Activated naive CD4-positive, alpha-beta T cell treated with anti-CD3 and anti-CD28 coated beads for 36 hours (primary cell): ENCODE measurements around the gene DNAI2. TPM values are rescaled to one million over a fixed set of nuclear protein-coding genes. Genes with fewer than 3 reads are reported as not detected.

Experiments
- CTCF ChIA-PET: fragments of 350-600 bp; sonication (Branson Sonifier 250); formaldehyde crosslinking; loops from one replicate; lab custom pipeline; 2021; ENCODE audit warnings: antibody characterized with exemption; lab: Charles Lee
- DNase-seq: peaks from one replicate; pipeline ENCODE4 v3.0.0-alpha.2; 2020
- H3K27ac Mint-ChIP-seq: one replicate; pipeline ENCODE4 v1.8.0; 2021; ENCODE audit warnings: mild to moderate bottlenecking, mixed read lengths
- H3K27me3 Mint-ChIP-seq: one replicate; pipeline ENCODE4 v1.8.0; 2021; ENCODE audit warnings: low read depth, mixed read lengths
- H3K36me3 Mint-ChIP-seq: one replicate; pipeline ENCODE4 v1.8.0; 2021; ENCODE audit warnings: low read depth, mixed read lengths
- H3K4me1 Mint-ChIP-seq: one replicate; pipeline ENCODE4 v1.8.0; 2021; ENCODE audit warnings: low read depth, mixed read lengths
- H3K4me3 Mint-ChIP-seq: one replicate; pipeline ENCODE4 v1.8.0; 2021; ENCODE audit warnings: mild to moderate bottlenecking, moderate library complexity, mixed read lengths
- H3K9me3 Mint-ChIP-seq: one replicate; pipeline ENCODE4 v1.8.0; 2021; ENCODE audit warnings: mixed read lengths
- intact Hi-C: fragments of 100-400 bp; cut with micrococcal nuclease; formaldehyde crosslinking; loops from one replicate; pipeline ENCODE4 v1.15.1; 2023
- total RNA-seq, 2 experiments: library from RNA; stranded (reverse); gene quantifications; one replicate each; pipeline ENCODE4 v1.2.3, GENCODE V29; 2021

DNAI2 gene, protein sequence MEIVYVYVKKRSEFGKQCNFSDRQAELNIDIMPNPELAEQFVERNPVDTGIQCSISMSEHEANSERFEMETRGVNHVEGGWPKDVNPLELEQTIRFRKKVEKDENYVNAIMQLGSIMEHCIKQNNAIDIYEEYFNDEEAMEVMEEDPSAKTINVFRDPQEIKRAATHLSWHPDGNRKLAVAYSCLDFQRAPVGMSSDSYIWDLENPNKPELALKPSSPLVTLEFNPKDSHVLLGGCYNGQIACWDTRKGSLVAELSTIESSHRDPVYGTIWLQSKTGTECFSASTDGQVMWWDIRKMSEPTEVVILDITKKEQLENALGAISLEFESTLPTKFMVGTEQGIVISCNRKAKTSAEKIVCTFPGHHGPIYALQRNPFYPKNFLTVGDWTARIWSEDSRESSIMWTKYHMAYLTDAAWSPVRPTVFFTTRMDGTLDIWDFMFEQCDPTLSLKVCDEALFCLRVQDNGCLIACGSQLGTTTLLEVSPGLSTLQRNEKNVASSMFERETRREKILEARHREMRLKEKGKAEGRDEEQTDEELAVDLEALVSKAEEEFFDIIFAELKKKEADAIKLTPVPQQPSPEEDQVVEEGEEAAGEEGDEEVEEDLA
- under 1 TPM; 0.12 to 0.25 TPM for total RNA-seq

DNA sequence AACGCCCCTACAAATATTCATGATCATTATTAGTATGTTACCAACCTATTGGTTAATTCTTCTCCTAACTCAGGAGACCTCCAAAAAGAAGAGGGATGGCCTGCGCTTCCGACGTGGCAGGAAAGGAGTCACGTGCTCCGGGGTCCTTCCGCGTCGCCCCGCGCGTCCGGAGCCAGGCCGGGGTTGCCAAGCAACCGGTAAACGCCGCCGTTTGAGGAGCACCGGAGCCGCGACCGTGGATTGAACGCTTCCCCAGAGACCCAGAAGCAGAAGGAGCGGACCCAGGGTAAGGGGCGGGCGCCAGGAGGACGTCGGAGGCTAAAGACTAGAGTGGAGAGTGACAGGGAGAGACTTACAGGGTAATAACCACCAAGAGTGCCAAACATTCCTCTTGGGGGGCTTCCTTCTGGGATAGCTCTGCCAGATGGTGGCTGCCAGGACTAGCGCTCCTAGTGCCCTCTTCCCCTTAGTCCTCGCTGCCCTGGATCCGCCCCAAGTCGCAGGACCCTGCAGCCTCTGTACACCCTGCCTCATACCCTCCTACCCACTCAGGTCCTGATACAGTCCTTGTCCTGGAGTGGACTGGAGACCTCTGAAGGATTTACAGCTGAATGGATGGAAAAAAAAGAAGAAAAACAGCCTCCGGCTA, at the start of gene DNAI2:
DNAI2 (plus strand) TSS at position 175 of the 649 bp plus-strand sequence. CDS start 7,584 bp downstream, outside the sequence.
- intact Hi-C loops, result no loop called here
- H3K4me3 Mint-ChIP-seq, result peak within 1 kb of the TSS; percentile 53
- H3K4me1 Mint-ChIP-seq, result peaks cover 14% of the 10 kb centered on the region
- peak; percentile 24 for DNase-seq
- peaks cover 3% of the 10 kb centered on the region for H3K27me3 Mint-ChIP-seq
- H3K36me3 Mint-ChIP-seq, result no peaks in the 10 kb centered on the region
- CTCF ChIA-PET, result no interaction called here
- no peaks in the 10 kb centered on the region for H3K9me3 Mint-ChIP-seq
- no peak within 1 kb of the TSS for H3K27ac Mint-ChIP-seq

- intact Hi-C loops, result no loop called here
- Mint-ChIP-seq H3K36me3 (peaks cover 2% of the 10 kb centered on the region), H3K27ac (no peak overlapping the region)
Observed at GRCh38 chr17:74224959-74225725, 48.9 kb upstream of the DNAI2 start.

GRCh38 chr17:74226252-74226651, 47.8 kb upstream of the DNAI2 start:
- intact Hi-C loops, result no loop called here
- H3K9me3 Mint-ChIP-seq, result no peaks in the 10 kb centered on the region
- no peak overlapping the region for H3K4me3 Mint-ChIP-seq
- peaks cover 3% of the 10 kb centered on the region for H3K36me3 Mint-ChIP-seq
- CTCF ChIA-PET, result no interaction called here
- no peak for DNase-seq
- H3K4me1 Mint-ChIP-seq, result no peaks in the 10 kb centered on the region
- H3K27me3 Mint-ChIP-seq, result no peaks in the 10 kb centered on the region
- no peak overlapping the region for H3K27ac Mint-ChIP-seq

More at GRCh38 chr17:74224959-74225725, 48.9 kb upstream of the DNAI2 start:
- CTCF ChIA-PET, result no interaction called here
- no peak for DNase-seq
- Mint-ChIP-seq H3K9me3 (no peaks in the 10 kb centered on the region), H3K4me1 (no peaks in the 10 kb centered on the region), H3K4me3 (no peak overlapping the region), H3K27me3 (no peaks in the 10 kb centered on the region)

GRCh38 chr17:74227271-74228080, 46.6 kb upstream of the DNAI2 start:
- H3K27me3 Mint-ChIP-seq, result no peaks in the 10 kb centered on the region
- intact Hi-C loops, result no loop called here
- H3K27ac Mint-ChIP-seq, result no peak overlapping the region
- H3K4me3 Mint-ChIP-seq, result no peak overlapping the region
- H3K4me1 Mint-ChIP-seq, result no peaks in the 10 kb centered on the region
- no peak for DNase-seq
- no peaks in the 10 kb centered on the region for H3K9me3 Mint-ChIP-seq
- H3K36me3 Mint-ChIP-seq, result peaks cover 3% of the 10 kb centered on the region
- CTCF ChIA-PET, result no interaction called here

DNA sequence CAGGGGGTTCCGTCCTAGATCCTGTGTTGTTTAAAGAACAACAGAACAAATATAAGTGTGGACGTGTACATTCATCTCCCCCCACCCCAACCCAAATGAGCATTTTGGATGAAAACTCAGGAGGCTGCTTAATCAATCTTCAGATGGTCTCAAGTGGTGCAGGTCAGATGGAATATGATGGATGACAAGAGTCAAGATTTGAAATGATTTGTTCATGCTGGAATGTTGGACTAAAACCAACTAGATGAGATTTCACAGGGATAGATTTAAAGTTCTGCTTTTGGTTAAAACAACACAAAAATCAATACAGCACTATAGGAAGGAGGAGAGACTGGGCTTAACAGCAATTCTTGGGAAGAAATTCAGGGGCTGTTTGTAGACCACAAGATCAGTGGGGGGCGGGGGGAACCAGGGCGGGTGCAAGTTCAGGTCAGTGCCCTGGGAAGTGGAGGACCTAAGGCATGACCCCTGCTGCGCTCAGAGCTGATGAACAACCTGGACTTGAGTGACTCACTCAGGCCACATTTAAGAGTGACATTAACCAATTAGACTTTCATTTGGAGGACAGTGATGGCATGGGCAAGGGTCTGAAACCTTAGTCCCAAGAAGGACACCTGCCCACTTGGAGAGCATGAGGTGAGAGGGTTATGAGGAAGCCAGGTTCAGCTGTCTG, 45.6 kb upstream of the DNAI2 start:
- CTCF ChIA-PET, result no interaction called here
- Mint-ChIP-seq H3K27ac (no peak overlapping the region), H3K27me3 (no peaks in the 10 kb centered on the region), H3K4me3 (no peak overlapping the region), H3K9me3 (no peaks in the 10 kb centered on the region), H3K36me3 (peaks cover 3% of the 10 kb centered on the region), H3K4me1 (no peaks in the 10 kb centered on the region)
- intact Hi-C loops, result no loop called here
- DNase-seq, result no peak

- Mint-ChIP-seq H3K9me3 (no peaks in the 10 kb centered on the region), H3K36me3 (peaks cover 3% of the 10 kb centered on the region), H3K27me3 (no peaks in the 10 kb centered on the region), H3K4me1 (no peaks in the 10 kb centered on the region), H3K4me3 (no peak overlapping the region), H3K27ac (no peak overlapping the region)
- DNase-seq, result no peak
- intact Hi-C loops, result no loop called here
- CTCF ChIA-PET, result interaction anchor here (0.9 to 1.9 kb wide), 2 partner anchors 66 to 70 kb away, joined by 3 to 5 read pairs; no protein-coding TSS in a partner anchor
Observed at GRCh38 chr17:74230896-74231295, 43.1 kb upstream of the DNAI2 start.

DNA sequence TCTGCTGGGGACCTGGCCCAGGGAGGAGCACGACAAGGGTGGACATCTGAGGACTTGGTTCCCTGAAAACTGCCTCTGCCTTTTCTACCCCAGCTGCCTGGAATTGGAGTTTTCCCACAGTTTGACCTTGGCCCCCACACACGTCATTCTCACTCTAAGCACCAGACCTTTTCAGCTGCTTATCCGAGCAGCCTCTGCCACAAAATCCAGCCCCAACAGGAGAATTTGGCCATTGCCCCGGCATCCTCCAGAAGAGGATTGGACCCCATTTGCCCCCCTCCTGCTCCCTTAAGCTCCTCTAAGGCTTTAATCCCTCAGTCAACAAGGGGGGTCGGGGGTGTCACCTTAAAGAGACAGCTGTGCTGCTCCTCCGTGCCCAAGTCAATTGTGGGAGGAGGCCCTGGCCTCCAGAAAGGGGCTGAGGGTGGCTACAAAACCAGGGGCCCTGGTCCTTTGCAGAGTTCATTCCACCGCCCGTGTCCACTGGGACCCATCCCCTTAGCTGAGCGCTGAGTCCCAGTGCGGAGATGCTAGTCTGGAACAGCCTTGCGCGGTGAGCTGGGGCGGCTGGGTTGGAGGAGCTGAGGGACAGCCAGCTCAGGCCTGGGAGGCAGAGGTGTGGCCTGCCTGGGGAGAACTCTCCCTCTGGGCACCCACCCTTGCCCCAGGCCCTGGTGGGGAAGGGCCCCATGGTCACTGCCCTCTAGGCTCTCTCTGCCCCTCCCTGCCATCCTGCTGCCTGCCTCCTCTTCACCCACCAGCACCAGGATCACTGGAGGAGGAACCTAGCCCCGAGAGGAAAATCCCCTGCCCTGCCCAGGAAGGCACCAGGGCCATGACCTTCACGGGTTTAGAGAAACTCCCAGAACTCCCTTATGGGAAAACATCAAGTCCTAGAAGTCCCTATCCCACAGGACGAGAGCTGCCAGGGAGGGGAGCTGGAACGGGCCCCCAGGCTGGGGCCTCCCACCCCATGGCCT, 41.8 kb upstream of the DNAI2 start:
- Mint-ChIP-seq H3K36me3 (peaks cover 3% of the 10 kb centered on the region), H3K27me3 (no peaks in the 10 kb centered on the region), H3K4me1 (no peaks in the 10 kb centered on the region), H3K27ac (no peak overlapping the region), H3K9me3 (no peaks in the 10 kb centered on the region), H3K4me3 (no peak overlapping the region)
- no peak for DNase-seq
- CTCF ChIA-PET, result interaction anchor here (0.9 to 1.9 kb wide), 2 partner anchors 64 to 69 kb away, joined by 3 to 5 read pairs; no protein-coding TSS in a partner anchor
- intact Hi-C loops, result no loop called here

DNA sequence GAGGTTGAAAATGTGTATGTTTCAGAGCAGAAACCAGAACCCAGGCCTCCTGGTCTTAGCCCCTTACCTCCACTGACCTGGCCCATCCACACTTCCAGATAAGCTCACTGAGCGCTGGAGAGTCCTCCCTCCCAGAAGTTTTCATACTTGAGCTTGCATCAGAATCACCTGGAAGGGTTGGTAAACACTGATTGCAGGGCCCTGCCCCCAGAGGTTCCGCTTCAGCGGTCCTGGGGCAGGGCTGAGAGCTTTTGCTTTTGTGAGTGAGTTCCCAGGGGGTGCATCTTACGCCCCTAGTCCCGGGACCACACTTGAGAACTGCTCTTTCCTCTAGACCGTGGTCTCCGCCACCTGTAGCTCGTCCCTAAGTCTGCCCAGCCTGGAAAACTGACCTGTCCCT, 40.1 kb upstream of the DNAI2 start:
- H3K36me3 Mint-ChIP-seq, result peaks cover 1% of the 10 kb centered on the region
- DNase-seq, result no peak
- no peaks in the 10 kb centered on the region for H3K27me3 Mint-ChIP-seq
- no peaks in the 10 kb centered on the region for H3K4me1 Mint-ChIP-seq
- no peak overlapping the region for H3K27ac Mint-ChIP-seq
- no peak overlapping the region for H3K4me3 Mint-ChIP-seq
- CTCF ChIA-PET, result no interaction called here
- H3K9me3 Mint-ChIP-seq, result no peaks in the 10 kb centered on the region
- intact Hi-C loops, result no loop called here

DNA sequence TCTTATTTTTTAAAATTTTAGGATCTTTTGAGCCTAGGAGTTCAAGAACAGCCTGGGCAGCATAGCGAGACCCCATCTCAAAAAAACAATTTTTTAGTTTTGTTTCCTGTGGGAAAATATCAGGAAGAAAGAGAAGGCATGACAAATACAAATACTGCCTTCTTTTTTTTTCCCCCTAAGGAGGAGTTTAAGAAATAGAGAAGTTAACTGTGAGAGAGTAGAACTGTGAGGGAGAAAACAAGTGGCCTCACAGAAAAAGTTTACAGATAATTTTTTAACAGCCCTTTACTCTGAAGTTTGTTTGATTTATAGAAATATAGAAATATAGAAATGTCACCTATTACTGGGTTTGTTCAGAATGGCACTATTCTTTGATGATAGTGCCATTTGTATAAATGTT, 39.5 kb upstream of the DNAI2 start:
- CTCF ChIA-PET, result no interaction called here
- H3K27ac Mint-ChIP-seq, result no peak overlapping the region
- no peaks in the 10 kb centered on the region for H3K9me3 Mint-ChIP-seq
- DNase-seq, result no peak
- peaks cover 1% of the 10 kb centered on the region for H3K36me3 Mint-ChIP-seq
- no peaks in the 10 kb centered on the region for H3K27me3 Mint-ChIP-seq
- no peaks in the 10 kb centered on the region for H3K4me1 Mint-ChIP-seq
- intact Hi-C loops, result no loop called here
- no peak overlapping the region for H3K4me3 Mint-ChIP-seq

DNA sequence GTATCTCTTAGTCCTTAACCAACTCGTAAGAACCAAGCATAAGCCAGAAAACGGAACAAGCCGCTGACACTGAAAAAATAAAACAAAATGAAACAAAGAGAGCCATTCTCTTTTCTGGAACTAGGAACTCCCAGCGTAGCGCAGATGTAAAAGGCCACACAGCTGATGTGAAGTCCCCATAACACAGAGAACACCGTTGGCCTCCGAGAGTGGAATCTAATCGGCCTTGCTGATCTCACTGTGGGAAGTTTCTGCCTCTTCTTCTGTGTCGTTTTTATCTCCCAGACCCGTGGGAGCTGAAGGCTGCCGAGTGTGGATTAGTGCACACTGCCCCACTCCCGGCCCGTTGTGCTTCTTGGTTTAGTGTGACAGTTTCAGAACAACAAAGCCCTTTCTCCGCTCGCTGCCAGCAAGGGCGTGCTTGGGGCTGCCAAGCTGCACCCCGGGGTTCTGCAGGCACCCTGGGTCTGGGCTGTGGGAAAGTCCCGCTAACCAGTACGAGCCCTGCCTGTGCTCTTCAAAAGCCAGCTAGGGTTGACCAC, 38.9 kb upstream of the DNAI2 start:
- DNase-seq, result no peak
- H3K27me3 Mint-ChIP-seq, result no peaks in the 10 kb centered on the region
- CTCF ChIA-PET, result no interaction called here
- H3K4me3 Mint-ChIP-seq, result no peak overlapping the region
- no peaks in the 10 kb centered on the region for H3K4me1 Mint-ChIP-seq
- intact Hi-C loops, result no loop called here
- peaks cover 1% of the 10 kb centered on the region for H3K36me3 Mint-ChIP-seq
- H3K27ac Mint-ChIP-seq, result no peak overlapping the region
- H3K9me3 Mint-ChIP-seq, result no peaks in the 10 kb centered on the region
